Epithelial cell of proximal tubule (primary cell): ENCODE results near the gene TBL3. TPM values are rescaled to one million over a fixed set of nuclear protein-coding genes. Genes with fewer than 3 reads are reported as not detected.
"Not testable (repeated sequence)": the region's sequence is repeated elsewhere in the genome, so short reads cannot be mapped to it uniquely, and the experiment has no call there.

Experiments
- DNase-seq: peaks from one replicate; pipeline ENCODE4 v3.0.0-alpha.2; 2011; ENCODE audit warnings: low read depth
- H3K4me3 ChIP-seq: 2 replicates; pipeline ENCODE4 v1.5.1; 2011; ENCODE audit warnings: low read depth, mild to moderate bottlenecking, low read length
- total RNA-seq: library from RNA; depleted of rRNA; stranded (reverse); fragments of >200 nt; gene quantifications from 2 replicates; pipeline ENCODE4 v1.2.3, GENCODE V29; 2015
- TF ChIP-seq, protein P1 (sequence below): conservative IDR thresholded peaks from 2 replicates; pipeline ENCODE4 v1.5.1; 2012; ENCODE audit warnings: low read depth, mild to moderate bottlenecking, low read length

The TBL3 gene
- total RNA-seq, 1 donor from 2014 or later = 127 TPM

GRCh38 chr16:2009164-2009711, 37.4 kb downstream of the TBL3 start:
- TF ChIP-seq, protein P1, sequence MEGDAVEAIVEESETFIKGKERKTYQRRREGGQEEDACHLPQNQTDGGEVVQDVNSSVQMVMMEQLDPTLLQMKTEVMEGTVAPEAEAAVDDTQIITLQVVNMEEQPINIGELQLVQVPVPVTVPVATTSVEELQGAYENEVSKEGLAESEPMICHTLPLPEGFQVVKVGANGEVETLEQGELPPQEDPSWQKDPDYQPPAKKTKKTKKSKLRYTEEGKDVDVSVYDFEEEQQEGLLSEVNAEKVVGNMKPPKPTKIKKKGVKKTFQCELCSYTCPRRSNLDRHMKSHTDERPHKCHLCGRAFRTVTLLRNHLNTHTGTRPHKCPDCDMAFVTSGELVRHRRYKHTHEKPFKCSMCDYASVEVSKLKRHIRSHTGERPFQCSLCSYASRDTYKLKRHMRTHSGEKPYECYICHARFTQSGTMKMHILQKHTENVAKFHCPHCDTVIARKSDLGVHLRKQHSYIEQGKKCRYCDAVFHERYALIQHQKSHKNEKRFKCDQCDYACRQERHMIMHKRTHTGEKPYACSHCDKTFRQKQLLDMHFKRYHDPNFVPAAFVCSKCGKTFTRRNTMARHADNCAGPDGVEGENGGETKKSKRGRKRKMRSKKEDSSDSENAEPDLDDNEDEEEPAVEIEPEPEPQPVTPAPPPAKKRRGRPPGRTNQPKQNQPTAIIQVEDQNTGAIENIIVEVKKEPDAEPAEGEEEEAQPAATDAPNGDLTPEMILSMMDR = no peak
- no peak for DNase-seq
- H3K4me3 ChIP-seq = peak overlapping the region; percentile 85

GRCh38 chr16:2009791-2010510, 38.1 kb downstream of the TBL3 start, which contains the start of gene ZNF598:
ZNF598 (minus strand) TSS chr16:2009821.
- peak within 1 kb of the TSS; percentile 87 for H3K4me3 ChIP-seq
- DNase-seq = no peak
- TF ChIP-seq, protein P1 = no peak

- not testable (repeated sequence) for H3K4me3 ChIP-seq, DNase-seq
Observed at GRCh38 chr16:2011726-2012125, 39.9 kb downstream of the TBL3 start.

- H3K4me3 ChIP-seq = no peak overlapping the region
- DNase-seq = no peak
- TF ChIP-seq, protein P1 = no peak
Observed at GRCh38 chr16:2013527-2013926, 41.7 kb downstream of the TBL3 start.

- TF ChIP-seq, protein P1 = no peak
- no peak overlapping the region for H3K4me3 ChIP-seq
- DNase-seq = no peak
Observed at GRCh38 chr16:2015117-2015946, 43.5 kb downstream of the TBL3 start.

- TF ChIP-seq, protein P1 = no peak
- no peak for DNase-seq
- H3K4me3 ChIP-seq = no peak overlapping the region
Observed at GRCh38 chr16:2015947-2016208, 44.0 kb downstream of the TBL3 start.

GRCh38 chr16:2016407-2016922, 44.6 kb downstream of the TBL3 start:
- TF ChIP-seq, protein P1 = peak; percentile 52
- no peak overlapping the region for H3K4me3 ChIP-seq
- DNase-seq = no peak
